T follicular helper cell (primary cell): ENCODE results near the gene OR4N2.
"Not testable (repeated sequence)": the region's sequence is repeated elsewhere in the genome, so short reads cannot be mapped to it uniquely, and the experiment has no call there.

Experiments used
- DNase-seq: peaks from one replicate; pipeline ENCODE4 v3.0.0-alpha.2; 2020; ENCODE audit warnings: low read depth

Gene OR4N2

DNA sequence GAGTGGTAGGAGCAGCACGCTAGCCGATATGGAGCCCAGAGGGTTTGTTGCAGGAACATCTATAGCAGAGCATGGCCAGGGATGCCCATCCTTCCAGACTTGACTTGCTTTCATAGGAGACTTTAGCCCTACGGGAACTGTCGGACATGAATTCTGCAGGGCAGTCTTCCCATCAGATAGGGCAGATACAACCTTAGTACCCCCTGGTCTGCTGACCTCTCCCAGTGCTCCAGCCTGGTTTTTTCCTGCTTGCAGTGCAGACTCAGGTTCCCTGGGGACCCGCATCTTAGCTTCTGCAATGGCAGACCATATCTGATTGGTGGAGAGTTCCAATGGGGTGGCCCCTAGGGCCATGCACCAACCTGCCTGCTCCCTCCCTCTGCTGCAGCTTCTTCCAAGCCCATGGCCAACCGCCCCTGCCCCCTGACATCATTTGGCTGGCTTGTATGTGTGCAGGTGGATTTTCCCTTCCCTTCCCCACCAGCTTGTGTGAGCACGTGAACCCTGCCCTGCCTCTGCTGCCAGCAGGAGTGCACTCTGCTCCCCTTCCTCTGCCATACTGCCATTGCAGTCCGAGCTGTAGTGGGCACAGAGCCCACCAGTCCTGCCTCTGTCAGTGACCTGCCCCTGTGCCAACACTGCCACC, 30.8 kb downstream of the OR4N2 start:
- DNase-seq = not testable (repeated sequence)

DNA sequence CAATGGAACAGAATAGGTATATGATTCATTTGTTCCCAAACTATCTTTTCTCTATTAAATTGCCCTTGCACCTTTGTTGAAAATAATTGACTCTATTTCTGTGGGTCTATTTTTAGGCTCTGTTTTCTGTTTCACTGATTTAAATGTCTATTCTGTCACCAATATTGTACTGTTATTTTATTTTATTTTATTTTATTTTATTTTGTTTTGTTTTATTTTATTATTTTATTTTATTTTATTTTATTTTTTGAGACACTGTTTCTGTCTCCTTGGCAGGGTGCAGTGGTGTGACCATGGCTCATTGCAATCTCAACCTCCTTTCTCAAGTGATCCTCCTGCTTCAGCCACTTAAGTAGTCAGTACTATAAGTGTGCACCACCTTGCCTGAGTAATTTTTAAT, 34.9 kb downstream of the OR4N2 start:
- DNase-seq = no peak

DNA sequence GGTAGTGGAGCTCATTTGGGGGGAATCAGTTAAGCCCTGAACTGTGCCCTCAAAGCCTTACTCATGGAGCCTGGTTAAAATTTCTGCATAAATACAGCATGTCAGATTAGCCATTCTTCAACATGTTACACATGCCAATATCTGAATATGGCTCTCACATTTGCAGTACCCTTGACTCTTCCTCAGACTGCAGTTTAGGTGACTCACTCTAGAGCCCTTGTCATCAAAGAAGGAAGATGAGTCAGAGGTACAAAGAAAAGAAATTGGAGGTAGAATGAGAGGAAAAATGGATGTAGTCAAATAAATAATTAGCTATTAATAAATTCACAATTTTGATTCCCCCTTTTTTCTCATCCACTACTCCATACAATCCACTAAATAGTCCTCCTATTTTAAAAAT, 47.8 kb downstream of the OR4N2 start:
- no peak for DNase-seq

GRCh38 chr14:19866061-19866669, 62.6 kb downstream of the OR4N2 start:
- not testable (repeated sequence) for DNase-seq

DNA sequence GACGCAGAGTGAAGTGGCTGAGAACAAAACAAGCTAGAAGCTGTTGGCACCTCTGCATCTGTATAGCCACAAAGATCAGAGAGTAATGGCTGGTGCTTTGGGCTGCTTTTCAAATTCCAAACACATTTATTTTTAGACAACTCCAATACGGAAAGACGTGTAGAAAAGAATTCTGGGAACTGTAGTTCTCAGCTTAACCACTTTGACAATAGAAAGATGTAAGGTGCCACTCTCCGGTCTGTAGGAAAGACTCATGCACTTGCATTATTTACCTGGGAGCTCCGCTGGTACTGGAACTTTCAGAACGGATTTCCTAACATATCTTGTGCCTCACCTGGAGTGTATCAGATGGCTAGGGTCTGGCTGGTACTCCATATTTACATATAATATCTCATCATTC, 69.6 kb downstream of the OR4N2 start:
- DNase-seq = no peak

- no peak for DNase-seq
Measured at GRCh38 chr14:19874842-19875241, 71.3 kb downstream of the OR4N2 start, which contains the start of gene OR4K2. Gene OR4K2, plus strand, starts transcription at chr14:19875142. Its CDS starts 1,126 bp downstream, at chr14:19876268.

DNA sequence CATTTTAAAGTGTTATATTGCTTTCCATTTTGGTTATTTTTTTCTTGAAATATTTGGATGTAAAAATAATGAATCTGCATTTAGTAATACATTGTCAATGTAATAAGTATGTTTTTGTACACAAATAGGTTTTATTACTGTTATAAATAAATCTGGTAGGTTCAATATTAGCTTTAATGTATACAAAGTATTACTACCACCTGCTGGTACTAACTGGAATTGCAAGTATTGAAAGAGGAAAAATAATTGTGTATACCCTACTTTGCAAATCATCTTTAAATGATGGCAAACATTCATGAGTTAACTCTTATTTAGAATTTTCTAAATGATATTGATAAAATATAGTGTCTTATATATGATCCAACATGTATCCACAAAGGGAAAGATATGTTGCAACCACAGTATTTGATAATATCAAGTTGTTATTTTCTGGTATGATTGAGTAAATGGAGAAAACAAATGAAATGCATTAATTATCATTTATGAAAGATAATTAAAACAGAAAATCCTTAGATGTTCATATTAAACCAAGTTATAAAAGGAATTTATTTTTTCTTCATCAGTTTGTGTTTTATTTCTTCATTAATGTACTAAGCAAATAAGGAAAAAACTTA, 74.6 kb downstream of the OR4N2 start:
- no peak for DNase-seq
